Fibroblast of skin of scalp (primary cell): ENCODE data around the gene MYH10.

Source experiments
- DNase-seq: peaks from one replicate; pipeline ENCODE4 v3.0.0-alpha.2; 2013

MYH10 gene

DNA sequence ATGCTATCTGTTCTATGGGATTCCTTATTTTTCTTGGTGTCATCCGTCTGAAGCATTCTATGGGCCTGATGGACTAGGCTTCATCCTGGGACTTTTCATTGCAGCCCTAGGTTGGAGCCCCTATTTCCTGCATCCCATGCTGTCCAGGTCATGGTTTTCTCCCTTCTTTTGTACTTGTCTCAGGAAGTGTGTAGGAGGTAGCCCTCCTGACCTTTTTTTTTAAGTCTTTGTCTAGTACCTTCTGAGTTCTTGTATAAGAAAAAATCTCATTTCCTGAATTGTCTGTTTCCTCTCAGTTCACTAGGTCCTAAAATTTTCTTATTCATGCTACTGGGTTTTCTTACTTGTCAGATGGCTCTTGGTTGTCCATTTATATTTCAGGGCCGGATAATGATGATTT lies 188.8 kb downstream of the MYH10 start:
- no peak for DNase-seq

DNA sequence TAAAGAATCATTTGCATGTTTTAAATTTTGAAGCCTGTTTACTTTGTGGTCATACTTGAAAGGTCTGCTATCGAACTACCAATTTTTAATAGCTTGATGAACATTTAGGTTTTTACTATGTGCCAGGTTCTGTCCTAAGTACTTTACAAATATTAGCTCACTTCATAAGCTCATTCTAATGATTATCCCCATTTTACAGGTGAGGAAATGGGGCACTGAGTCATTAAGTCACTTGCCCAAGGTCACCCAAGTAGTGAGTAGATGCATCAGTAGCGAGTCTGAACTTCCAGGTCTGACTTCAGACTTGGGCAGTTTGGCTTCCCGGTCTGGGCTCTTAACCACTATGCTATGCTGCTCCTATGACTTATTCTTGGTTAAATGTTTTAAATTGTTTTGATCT lies 190.8 kb downstream of the MYH10 start:
- no peak for DNase-seq

DNA sequence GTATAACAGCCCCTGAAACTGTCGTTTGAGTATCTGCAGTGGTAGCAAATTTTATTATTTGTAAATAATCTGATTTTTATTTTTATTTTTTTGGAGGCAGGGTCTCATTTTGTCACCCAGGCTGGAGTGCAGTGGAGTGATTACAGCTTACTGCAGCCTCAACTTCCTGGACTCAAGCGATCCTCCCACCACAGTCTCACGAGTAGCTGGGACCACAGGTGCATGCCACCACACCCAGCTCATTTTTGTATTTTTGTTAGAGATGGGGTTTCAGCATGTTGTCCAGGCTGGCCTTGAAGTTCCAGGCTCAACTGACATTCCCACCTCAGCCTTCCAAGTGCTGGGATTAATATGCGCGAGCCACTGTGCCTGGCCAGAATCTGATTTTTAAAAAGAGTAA lies 192.1 kb downstream of the MYH10 start:
- DNase-seq: no peak

DNA sequence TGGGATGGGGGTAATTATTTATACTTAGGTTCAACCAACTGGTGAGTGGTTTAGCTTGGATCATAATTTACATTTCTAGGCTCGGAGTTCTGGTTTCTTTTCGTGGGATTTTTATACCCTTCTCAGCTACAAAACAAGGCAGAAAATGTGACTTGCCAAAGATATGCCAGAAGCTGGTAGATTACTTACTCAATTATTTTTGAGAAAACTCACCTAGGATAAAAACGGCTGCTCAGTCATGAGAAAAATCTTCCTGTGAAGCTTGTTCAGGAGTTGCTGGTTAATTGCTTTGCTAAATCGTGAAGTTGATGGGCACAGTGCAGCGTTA lies 193.7 kb downstream of the MYH10 start:
- no peak for DNase-seq

DNA sequence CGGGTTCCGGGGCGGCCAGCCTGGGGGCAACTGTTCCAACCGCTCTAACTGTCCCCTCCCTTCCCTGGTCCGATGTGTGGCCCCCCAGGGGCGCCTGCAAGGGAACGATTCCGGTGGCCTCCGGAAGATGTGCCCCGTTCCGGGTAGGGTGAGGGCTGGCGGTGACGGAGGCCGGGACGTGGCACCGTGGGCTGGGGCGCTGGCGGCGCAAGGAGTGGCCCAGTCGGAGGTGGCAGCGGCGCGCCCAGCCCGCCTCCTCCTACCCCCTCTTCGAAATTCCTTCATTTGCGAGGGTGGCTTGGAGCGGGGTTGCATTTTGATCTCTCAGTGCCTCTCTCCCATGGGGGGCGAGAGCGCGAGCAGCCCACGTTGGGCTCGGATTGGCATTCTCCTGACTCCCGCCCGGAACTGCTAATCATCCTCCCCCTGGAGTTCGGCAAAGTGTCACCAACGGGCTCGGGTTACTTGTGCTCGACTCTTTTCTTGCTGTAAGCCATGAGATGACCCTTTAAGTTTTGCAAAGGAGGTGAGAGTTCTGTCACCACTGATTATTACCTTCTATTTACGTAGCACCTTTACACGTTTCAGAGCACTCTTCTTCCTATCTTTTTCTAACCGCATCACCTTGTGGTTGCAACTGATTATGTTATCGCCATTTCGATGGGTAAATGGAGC lies 194.2 kb downstream of the MYH10 start:
- peak; percentile 62 for DNase-seq

DNA sequence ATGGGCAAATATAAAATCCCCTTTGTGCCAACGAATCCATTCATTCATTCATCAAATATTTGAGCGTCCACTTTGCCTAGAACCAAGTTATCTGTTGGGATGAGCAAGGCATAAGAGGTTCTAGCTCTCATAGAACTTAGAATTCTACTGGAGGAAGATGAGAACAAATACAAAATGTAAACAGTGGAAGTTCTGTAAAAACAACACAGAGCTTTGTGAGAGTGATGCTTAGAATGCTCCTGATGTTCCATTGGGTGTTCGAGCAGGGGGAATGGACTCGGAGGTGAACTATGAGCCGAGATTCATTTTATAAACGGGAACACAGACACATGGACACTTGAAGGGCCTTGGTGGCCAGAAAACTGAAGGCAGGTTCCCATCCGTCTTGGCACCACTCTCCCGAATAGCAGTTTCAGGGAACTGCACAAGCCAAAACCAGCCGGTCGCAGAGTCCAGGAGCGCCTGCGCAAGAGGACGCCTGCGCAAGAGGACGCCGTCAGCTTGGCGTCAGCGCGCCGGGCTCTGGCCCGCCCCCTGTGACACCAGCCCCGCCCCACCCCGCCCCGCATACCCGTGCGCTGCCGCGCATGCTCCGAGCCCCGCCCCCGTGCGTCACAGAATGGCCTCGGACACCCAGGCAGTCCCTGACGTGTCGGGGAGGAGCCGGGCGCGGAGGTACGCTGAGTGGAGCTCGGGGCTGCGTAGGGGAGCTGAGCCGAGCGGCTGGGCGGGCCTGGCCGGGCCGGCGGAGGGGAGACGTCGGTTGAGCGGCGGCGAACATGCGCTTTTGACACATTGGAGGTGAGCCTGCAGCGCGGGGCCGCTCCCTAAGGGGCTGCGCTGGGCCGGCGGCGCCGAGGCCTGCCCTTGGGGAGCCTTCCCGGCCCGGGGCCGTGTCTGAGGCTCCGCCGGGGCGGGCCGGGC lies 195.0 kb downstream of the MYH10 start, which contains the start of gene NDEL1:
Gene NDEL1 (plus strand): TSS at position 640 of the 924 bp plus-strand sequence. CDS start 8,388 bp downstream, outside the sequence.
- DNase-seq: peak; percentile 99

DNA sequence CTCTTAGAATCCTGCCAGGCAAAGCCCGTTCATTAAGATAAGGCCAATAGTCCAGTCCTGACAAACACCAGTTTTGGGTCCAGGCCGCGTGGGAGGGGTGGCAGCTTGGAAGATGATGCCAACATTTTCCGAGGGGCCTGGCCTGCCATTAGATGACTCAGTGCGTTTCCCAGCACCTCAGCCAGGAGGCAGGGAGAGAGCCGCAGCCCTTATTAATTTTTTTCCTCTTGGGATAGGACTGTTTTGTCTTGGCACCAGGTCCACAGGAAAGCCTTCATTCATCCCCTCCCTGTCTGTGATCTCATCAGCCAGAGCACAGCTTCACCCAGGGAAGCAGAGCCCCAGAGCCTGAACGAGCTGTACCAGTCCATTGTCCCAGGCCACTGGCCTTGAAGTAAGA lies 199.6 kb downstream of the MYH10 start:
- DNase-seq: no peak

DNA sequence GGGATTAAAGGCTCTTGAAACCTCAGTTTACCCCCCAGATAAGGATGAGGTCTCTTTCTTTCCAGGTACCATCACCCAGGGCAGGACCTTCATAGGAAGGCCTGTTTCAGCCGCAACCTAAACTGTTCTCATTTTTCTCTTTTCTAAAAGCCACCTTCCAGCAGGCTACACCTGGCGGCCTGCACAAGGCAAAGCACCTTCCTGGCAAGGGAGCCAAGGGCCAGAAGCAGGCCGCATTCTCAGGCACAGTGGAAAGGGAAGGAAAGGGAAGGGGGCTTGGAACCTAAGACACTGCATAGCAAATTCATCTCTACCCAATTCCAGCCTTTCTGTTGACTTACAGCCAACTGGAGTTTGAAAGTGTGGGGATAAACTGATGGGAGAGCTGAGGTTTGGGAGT lies 203.7 kb downstream of the MYH10 start:
- no peak for DNase-seq

DNA sequence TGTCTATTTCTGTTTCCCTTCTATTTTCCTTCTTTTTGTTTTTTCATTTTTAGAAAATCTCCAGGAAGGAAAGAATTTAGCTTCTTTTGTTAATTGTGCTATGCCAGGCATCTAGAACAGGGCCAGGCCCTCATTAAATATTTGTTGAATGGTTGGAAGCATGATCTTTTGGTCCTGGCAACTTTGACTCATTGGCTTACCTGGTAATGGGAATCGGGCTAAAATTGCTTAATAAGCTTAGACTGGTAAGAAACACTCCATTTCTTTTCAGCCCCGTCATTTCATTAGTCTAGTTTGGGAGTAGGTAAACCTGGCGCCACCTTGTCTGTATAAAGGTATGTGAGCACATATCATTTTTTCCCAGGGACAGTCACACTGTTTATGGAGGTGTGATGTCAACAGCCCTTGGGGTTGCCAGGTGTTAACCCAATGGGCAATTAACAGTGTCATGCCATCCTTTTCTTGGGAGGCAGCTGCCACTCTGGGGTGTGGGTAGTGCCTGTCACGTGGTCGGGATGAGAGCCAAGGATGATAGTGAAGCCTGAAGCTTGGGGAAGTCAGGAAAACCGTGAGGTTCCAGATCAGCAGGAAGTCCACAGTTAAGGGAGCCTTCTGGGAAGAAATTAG lies 204.3 kb downstream of the MYH10 start:
- no peak for DNase-seq
